GM21381 (cell line): Measurements from ENCODE around the gene CUL5.
"Not testable (repeated sequence)": the region's sequence is repeated elsewhere in the genome, so short reads cannot be mapped to it uniquely, and the experiment has no call there.

Source experiments
- ATAC-seq: cut with Tn5 transposase; IDR thresholded peaks from one replicate; pipeline ENCODE4 v1.9.1; 2021; ENCODE audit warnings: mild to moderate bottlenecking, moderate library complexity; ENCODE audit not compliant: unreplicated experiment

The CUL5 gene

DNA sequence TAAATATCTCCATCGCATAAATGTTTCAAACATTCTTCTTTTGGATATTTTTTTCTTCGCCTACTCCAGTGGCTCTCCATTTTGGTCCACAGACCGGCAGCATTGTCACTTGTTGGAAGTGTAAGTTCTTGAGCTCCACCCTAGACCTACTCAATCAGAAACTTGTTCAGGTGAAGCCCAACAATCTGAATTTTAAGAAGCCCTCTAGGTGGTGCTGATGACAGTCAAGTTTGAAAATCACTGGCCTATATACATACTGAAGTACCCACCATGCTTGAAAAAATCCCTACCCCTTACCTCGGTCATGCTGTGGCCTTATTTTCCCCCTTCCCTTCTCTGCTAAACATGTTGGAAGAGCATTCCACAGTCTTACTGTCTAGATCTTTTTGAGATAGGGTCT lies 102.4 kb downstream of the CUL5 start:
- ATAC-seq = no peak

- ATAC-seq = no peak
Observed at GRCh38 chr11:108112057-108112456, 103.4 kb downstream of the CUL5 start.

DNA sequence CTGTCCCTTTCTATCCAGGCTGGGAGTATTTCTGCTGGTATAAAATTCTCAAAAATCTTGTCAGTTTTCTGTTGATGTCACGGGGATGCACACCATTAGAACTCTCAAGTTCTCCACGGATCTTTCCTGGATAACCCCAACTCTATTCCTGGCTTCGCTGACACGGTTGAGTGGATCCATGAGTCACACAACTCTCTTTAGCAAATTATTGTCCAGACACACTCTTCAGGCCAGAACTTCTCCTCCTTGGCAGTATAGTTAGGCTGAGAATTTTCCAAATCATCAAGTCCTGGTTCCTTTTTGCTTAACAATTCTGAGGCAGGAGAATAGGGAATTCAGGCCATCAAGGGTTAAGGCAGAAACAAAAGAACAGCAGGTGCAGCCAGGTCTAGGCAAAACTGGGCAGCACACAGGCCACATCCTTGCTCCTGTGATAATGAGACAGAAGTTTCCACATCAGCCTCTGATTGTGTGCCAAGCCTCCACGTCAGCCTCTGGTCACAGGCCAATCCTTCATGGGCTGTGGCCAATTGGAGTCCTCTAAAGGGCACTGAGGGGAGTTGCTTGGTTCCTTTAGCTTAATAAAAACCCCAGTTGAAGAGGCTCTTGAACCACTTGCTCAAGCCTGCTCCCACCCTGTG lies 106.9 kb downstream of the CUL5 start:
- ATAC-seq = no peak

- ATAC-seq = no peak
Observed at GRCh38 chr11:108117746-108118371, 109.2 kb downstream of the CUL5 start.

- ATAC-seq = peak; percentile 8
Observed at GRCh38 chr11:108120936-108121273, 112.2 kb downstream of the CUL5 start.

- peak; percentile 96 for ATAC-seq
Observed at GRCh38 chr11:108121274-108122155, 112.8 kb downstream of the CUL5 start, which contains the start of gene ACAT1. ACAT1 (plus strand) TSS chr11:108121567; CDS start chr11:108121607, 40 bp downstream.

- ATAC-seq = no peak
Observed at GRCh38 chr11:108122166-108122628, 113.5 kb downstream of the CUL5 start.

DNA sequence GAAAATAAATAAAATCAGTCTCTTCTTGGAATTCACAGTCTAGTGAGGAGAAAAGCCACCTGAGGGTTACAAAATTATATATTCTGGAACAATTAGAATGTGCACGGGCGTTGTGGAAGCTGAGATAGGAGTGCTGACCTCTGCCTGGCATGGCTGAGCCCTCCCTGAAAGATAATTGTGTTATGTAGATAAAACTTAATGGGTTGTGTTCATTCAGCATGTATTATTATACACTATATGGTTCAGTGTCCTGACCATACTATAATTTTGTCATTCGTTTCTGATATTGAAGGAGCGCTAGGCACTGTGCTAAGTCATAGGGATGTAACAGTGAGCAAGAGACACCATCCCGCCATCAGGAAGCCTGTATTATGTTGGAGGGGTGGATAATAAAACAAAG lies 116.4 kb downstream of the CUL5 start:
- ATAC-seq = no peak

GRCh38 chr11:108128772-108129171 lies 120.1 kb downstream of the CUL5 start:
- ATAC-seq = no peak

GRCh38 chr11:108131993-108132392 lies 123.3 kb downstream of the CUL5 start:
- ATAC-seq = no peak

GRCh38 chr11:108132993-108133538 lies 124.4 kb downstream of the CUL5 start:
- ATAC-seq = not testable (repeated sequence)

GRCh38 chr11:108135845-108136544 lies 127.3 kb downstream of the CUL5 start:
- no peak for ATAC-seq

DNA sequence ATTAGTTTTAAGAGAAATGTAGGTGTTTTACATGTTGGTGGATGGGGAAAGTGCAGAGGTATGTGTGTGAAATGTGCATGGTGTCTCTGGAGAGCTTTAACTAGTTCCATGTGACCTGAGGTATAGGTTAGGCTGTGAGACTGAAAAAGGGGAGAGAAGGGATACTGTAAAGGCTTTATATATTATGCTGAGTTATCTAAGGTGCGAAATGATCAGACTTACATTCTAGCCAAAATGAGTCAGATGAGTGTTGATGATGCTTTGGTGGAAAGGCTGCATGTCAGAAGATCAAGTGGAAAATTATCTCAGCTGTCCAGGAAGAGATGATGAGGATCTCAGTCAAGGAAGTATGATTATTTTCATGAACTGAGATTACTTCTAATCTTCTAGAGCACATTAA lies 128.5 kb downstream of the CUL5 start:
- no peak for ATAC-seq

DNA sequence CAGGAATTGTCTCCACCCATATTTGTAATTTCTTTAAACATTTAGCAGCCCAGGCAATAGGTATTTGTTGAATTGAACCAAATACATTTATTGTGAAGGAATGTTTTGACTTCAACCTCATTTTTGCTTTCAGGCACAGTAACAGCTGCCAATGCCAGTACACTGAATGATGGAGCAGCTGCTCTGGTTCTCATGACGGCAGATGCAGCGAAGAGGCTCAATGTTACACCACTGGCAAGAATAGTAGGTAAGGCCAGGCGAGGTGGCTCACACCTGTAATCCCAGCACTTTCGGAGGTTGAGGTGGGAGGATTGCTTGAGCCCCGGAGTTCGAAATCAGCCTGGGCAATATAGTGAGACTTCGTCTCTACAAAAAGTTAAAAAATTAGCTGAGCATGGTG lies 133.6 kb downstream of the CUL5 start:
- ATAC-seq = no peak

DNA sequence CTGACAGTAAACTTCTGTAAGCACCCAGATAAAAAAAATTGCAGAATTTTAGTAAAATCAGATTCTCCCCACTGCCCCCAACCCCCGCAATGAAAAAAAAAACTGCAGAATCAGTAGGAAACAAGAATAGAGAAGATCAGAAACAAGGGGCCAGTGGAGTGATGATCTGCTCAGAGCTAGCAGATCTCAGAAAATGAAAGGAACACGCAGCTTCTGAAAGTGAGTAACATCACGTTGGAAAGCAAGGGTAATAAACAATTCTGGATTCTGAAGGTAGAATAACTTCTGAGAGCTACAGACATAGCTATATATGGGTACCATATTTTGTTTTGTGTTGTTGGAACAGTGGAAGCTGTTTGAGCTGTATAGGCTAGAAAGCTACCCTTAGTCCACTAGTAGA lies 135.9 kb downstream of the CUL5 start:
- ATAC-seq = no peak

DNA sequence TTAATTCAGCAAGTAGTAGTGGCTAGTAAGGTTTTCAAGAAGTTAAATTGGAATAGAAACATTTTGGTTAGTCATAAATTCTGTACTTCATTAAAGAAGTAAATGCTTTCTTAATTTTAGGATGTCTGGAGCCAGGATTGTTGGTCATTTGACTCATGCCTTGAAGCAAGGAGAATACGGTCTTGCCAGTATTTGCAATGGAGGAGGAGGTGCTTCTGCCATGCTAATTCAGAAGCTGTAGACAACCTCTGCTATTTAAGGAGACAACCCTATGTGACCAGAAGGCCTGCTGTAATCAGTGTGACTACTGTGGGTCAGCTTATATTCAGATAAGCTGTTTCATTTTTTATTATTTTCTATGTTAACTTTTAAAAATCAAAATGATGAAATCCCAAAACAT lies 138.5 kb downstream of the CUL5 start:
- no peak for ATAC-seq

DNA sequence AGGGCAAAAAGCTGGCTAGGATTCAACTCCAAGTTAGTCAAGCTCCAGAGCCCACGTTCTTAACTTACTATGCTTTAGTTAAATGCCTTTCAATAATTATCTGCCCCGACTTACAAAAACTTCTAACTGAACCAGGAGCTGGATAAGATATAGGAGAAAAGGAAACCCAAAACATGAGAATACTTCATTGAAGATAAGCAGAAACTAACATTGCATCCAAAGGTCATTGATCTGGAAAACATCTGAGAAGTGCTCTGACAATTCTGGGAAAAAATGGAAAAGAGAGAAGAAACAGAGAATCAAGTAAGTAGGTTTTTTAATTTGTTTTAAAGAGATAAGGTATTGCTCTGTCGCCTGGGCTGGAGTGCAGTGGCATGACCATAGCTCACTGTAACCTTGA lies 139.9 kb downstream of the CUL5 start:
- ATAC-seq = no peak

DNA sequence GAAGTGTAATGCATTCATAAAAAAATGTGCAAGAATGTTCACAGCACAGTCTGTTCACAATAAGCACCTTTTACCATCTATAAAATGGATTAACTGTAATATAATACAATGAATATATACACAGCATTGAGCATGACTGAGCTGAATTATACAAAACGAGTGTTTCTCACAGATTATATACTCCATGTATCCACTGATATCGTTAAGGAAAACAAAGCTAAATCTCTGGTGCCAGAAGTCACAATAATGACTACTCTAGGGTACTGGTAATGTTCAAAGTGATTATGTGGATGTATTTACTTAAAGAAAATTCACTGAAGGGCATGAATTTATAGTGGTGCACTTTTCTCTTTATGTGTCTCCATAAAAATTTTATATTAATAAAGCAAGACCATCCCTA lies 145.9 kb downstream of the CUL5 start:
- ATAC-seq = no peak
